K562 (cell line): Measurements from ENCODE around the gene ORAI2. TPM values are rescaled to one million over a fixed set of nuclear protein-coding genes. Genes with fewer than 3 reads are reported as not detected.

Experiments
- NELFE ChIP-seq: IDR thresholded peaks from 2 replicates; pipeline ENCODE4 v1.6.1; 2011; ENCODE audit warnings: mild to moderate bottlenecking; ENCODE audit not compliant: insufficient read depth, insufficient read length
- RBFOX2 ChIP-seq: fragments of 200-400 bp; formaldehyde crosslinking; IDR thresholded peaks from 2 replicates; pipeline ENCODE4 v1.6.1; 2017; ENCODE audit warnings: low read depth, mild to moderate bottlenecking, low read length, moderate library complexity
- ZBTB7A ChIP-seq: IDR thresholded peaks from 2 replicates; pipeline ENCODE4 v1.6.1; 2011; ENCODE audit warnings: low read depth, mild to moderate bottlenecking, low read length, moderate library complexity, borderline replicate concordance; ENCODE audit not compliant: control insufficient read depth
- polyA plus RNA-seq, 8 experiments: library from polyadenylated mRNA; depleted of rRNA in 4 of 8; stranded (reverse) in 5 of 8; unstranded in 3 of 8; fragments of >200 nt; fragmentation: Nextera tagmentation in 2 of 8; fragmentation: Illumina TruSeq in 1 of 8; extraction: Ambion mirVana in 2 of 8; extraction: Trizol in 1 of 8; gene quantifications; 2 replicates each; pipeline versions ENCODE4 v1.2.1 to v1.2.3, GENCODE V29; 2011 to 2014; ENCODE audit warnings: inconsistent platforms in 1 of 8, missing spikeins in 1 of 8
- total RNA-seq, 7 experiments: library from RNA; depleted of rRNA in 6 of 7; stranded (reverse); fragments of >200 nt in 6 of 7; fragmentation: Illumina TruSeq in 2 of 7; extraction: Trizol in 2 of 7; gene quantifications; 2 replicates each; pipeline versions ENCODE4 v1.2.1 to v1.2.3, GENCODE V29; 2011 to 2021; ENCODE audit warnings: low replicate concordance in 1 of 7
- TF ChIP-seq, protein P1 (sequence below), 2 experiments: fragments of 450-650 bp in 1 of 2; sonication (generic) in 1 of 2; formaldehyde crosslinking in 1 of 2; IDR thresholded peaks; 2 replicates each; pipeline versions ENCODE4 v1.7.1 to v1.9.0; 2016 to 2022; ENCODE audit warnings: inconsistent platforms in 1 of 2, mild to moderate bottlenecking in 1 of 2, missing genetic modification reagents in 1 of 2
- TF ChIP-seq, protein P2 (sequence below): fragments of 450-650 bp; conservative IDR thresholded peaks from 2 replicates; pipeline ENCODE4 v1.6.1; 2016; ENCODE audit warnings: missing genetic modification characterization, low read depth, mild to moderate bottlenecking, control low read depth, missing compliant biosample characterization

ORAI2 gene
- total and polyA plus RNA-seq, 9 of the 15 experiments (the other 6 are each of a cell fraction or from before 2014, with no cell fraction given) = 1.1 to 27.7 (median 9.2) TPM

DNA sequence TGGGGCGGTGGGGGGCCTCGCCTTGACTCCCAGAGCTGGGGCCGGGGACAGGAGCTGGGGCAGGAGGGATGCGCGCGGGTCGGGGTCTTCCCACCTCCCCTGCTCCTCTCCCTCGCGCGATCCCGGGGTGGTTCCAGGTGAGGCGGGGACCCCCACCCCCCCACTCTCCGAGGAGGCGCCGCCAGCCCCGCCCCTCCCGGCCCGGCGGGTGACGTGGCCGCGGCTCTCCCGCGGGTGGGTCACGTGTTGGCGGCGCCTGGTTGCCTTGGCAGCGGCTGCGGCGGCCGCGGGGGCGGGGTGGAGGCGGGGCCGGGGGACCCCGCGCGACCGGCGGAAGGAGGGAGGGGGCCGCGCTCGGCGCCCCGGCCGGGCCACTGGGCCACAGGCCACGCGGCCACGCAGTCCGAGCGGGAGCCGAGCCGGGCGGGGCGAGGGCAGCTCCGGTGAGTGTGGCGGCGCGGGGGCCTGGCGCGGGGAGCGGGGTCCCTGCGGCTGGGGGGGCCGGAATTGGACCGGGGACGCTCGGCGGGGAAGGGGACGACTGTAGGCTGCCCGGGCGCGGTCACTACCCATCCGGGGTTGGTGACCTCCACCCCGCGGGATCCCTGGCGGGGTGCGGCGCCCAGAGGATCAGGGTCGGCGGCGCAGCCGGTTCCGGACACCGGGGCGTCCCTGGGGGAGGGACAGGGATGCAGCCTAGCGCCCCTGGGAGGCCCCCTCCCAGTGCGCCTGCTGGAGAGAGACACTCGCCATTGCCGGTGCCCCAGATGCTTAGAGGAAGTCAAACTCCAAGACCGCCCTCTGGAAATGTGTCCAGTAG is at the start of gene ORAI2 (continued):
- TF ChIP-seq, protein P1, sequence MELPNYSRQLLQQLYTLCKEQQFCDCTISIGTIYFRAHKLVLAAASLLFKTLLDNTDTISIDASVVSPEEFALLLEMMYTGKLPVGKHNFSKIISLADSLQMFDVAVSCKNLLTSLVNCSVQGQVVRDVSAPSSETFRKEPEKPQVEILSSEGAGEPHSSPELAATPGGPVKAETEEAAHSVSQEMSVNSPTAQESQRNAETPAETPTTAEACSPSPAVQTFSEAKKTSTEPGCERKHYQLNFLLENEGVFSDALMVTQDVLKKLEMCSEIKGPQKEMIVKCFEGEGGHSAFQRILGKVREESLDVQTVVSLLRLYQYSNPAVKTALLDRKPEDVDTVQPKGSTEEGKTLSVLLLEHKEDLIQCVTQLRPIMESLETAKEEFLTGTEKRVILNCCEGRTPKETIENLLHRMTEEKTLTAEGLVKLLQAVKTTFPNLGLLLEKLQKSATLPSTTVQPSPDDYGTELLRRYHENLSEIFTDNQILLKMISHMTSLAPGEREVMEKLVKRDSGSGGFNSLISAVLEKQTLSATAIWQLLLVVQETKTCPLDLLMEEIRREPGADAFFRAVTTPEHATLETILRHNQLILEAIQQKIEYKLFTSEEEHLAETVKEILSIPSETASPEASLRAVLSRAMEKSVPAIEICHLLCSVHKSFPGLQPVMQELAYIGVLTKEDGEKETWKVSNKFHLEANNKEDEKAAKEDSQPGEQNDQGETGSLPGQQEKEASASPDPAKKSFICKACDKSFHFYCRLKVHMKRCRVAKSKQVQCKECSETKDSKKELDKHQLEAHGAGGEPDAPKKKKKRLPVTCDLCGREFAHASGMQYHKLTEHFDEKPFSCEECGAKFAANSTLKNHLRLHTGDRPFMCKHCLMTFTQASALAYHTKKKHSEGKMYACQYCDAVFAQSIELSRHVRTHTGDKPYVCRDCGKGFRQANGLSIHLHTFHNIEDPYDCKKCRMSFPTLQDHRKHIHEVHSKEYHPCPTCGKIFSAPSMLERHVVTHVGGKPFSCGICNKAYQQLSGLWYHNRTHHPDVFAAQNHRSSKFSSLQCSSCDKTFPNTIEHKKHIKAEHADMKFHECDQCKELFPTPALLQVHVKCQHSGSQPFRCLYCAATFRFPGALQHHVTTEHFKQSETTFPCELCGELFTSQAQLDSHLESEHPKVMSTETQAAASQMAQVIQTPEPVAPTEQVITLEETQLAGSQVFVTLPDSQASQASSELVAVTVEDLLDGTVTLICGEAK (IDR thresholded peaks at IDR 0.05) = no peak
- TF ChIP-seq, protein P1 (CRISPR knock-in tag; IDR thresholded peaks at IDR 0.05) = no peak
- TF ChIP-seq, protein P2, sequence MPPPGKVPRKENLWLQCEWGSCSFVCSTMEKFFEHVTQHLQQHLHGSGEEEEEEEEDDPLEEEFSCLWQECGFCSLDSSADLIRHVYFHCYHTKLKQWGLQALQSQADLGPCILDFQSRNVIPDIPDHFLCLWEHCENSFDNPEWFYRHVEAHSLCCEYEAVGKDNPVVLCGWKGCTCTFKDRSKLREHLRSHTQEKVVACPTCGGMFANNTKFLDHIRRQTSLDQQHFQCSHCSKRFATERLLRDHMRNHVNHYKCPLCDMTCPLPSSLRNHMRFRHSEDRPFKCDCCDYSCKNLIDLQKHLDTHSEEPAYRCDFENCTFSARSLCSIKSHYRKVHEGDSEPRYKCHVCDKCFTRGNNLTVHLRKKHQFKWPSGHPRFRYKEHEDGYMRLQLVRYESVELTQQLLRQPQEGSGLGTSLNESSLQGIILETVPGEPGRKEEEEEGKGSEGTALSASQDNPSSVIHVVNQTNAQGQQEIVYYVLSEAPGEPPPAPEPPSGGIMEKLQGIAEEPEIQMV (tag) = no peak
- TF ChIP-seq RBFOX2 (peak; percentile 64), NELFE (no peak), ZBTB7A (peak; percentile 43)
